PC-3 (cell line): Measurements from ENCODE around the gene C1orf198. TPM values are rescaled to one million over a fixed set of nuclear protein-coding genes. Genes with fewer than 3 reads are reported as not detected.

ENCODE experiments used
- ATAC-seq: fragments of 200-7000 bp; cut with Tn5 transposase; 2 replicates; pipeline ENCODE4 v1.9.1; 2020; ENCODE audit warnings: mild to moderate bottlenecking, moderate library complexity
- BruUV-seq: library from RNA; stranded (reverse); fragments of 400-500 nt; replicated peaks from 2 replicates; lab custom pipeline; 2021; lab: Mats Ljungman, UMichigan
- CTCF ChIA-PET: fragments of 300-600 bp; sonication (Branson Sonifier 250); formaldehyde crosslinking; loops from one replicate; lab custom pipeline; 2022; ENCODE audit warnings: antibody characterized with exemption; lab: Charles Lee
- POLR2A ChIA-PET: fragments of 300-600 bp; sonication (Branson Sonifier 250); formaldehyde crosslinking; loops from one replicate; lab custom pipeline; 2022; ENCODE audit warnings: antibody characterized with exemption; ENCODE audit not compliant: unreplicated experiment; lab: Charles Lee
- DNase-seq: peaks from one replicate; pipeline ENCODE4 v3.0.0-alpha.2; 2015
- H2AFZ ChIP-seq: fragments of 300-600 bp; sonication (generic); 2 replicates; pipeline ENCODE4 v1.6.0; 2016; ENCODE audit warnings: antibody characterized with exemption, low read length
- H3F3A ChIP-seq: fragments of 300-600 bp; sonication (generic); one replicate; pipeline ENCODE4 v1.6.0; 2017; ENCODE audit warnings: antibody characterized with exemption, low read length, control low read depth, mild to moderate bottlenecking; ENCODE audit not compliant: unreplicated experiment
- H3K27ac ChIP-seq: fragments of 300-600 bp; sonication (generic); 2 replicates; pipeline ENCODE4 v1.5.1; 2016; ENCODE audit warnings: mild to moderate bottlenecking, low read length
- H3K27me3 ChIP-seq: fragments of 300-600 bp; sonication (generic); 2 replicates; pipeline ENCODE4 v1.6.1; 2016; ENCODE audit warnings: low read length, mixed read lengths
- H3K36me3 ChIP-seq: fragments of 300-600 bp; sonication (generic); 2 replicates; pipeline ENCODE4 v1.6.1; 2016; ENCODE audit warnings: low read depth, mixed run types, low read length, mixed read lengths
- H3K4me1 ChIP-seq: fragments of 300-600 bp; sonication (generic); 2 replicates; pipeline ENCODE4 v1.5.1; 2016; ENCODE audit warnings: low read length; ENCODE audit not compliant: insufficient read depth
- H3K4me2 ChIP-seq: fragments of 300-600 bp; sonication (generic); 2 replicates; pipeline ENCODE4 v1.6.0; 2016; ENCODE audit warnings: low read length
- H3K4me3 ChIP-seq: fragments of 300-600 bp; sonication (generic); 2 replicates; pipeline ENCODE4 v1.5.1; 2016; ENCODE audit warnings: mild to moderate bottlenecking, low read length, mixed read lengths
- H3K79me2 ChIP-seq: fragments of 300-600 bp; sonication (generic); 2 replicates; pipeline ENCODE4 v1.6.1; 2017; ENCODE audit warnings: low read length, mixed read lengths
- H3K9ac ChIP-seq: fragments of 300-600 bp; sonication (generic); 2 replicates; pipeline ENCODE4 v1.6.0; 2016; ENCODE audit warnings: mild to moderate bottlenecking, low read length
- H3K9me2 ChIP-seq: fragments of 300-600 bp; sonication (generic); replicated peaks from 2 replicates; pipeline ENCODE4 v1.6.1; 2016; ENCODE audit warnings: mixed run types, low read length, mixed read lengths
- H3K9me3 ChIP-seq: fragments of 300-600 bp; sonication (generic); 2 replicates; pipeline ENCODE4 v1.6.1; 2016; ENCODE audit warnings: low read length, mixed read lengths
- H4K20me1 ChIP-seq: fragments of 300-600 bp; sonication (generic); 2 replicates; pipeline ENCODE4 v1.6.1; 2016; ENCODE audit warnings: low read length, mixed read lengths
- EZH2 ChIP-seq: fragments of 300-600 bp; sonication (generic); IDR thresholded peaks from one replicate; pipeline ENCODE4 v1.6.1; 2017; ENCODE audit warnings: antibody characterized with exemption, mild to moderate bottlenecking, low read length; ENCODE audit not compliant: unreplicated experiment
- EZH2phosphoT487 ChIP-seq: fragments of 300-600 bp; sonication (generic); IDR thresholded peaks from 2 replicates; pipeline ENCODE4 v1.6.1; 2018; ENCODE audit warnings: mild to moderate bottlenecking, antibody characterized with exemption, low read length, borderline replicate concordance
- intact Hi-C: fragments of 100-400 bp; cut with micrococcal nuclease; formaldehyde crosslinking; loops from 2 replicates; pipeline ENCODE4 v1.9.0; 2023
- total RNA-seq: library from RNA; depleted of rRNA; stranded (reverse); fragments of >200 nt; gene quantifications from 2 replicates; pipeline ENCODE4 v1.2.3, GENCODE V29; 2014
- TF ChIP-seq, protein P1 (sequence below): fragments of 300-600 bp; sonication (generic); conservative IDR thresholded peaks from 2 replicates; pipeline ENCODE4 v1.5.1; 2017; ENCODE audit warnings: antibody characterized with exemption, low read depth, mild to moderate bottlenecking, low read length

The C1orf198 gene
- total RNA-seq, 1 experiment from 2014 or later, result 24.8 TPM

DNA sequence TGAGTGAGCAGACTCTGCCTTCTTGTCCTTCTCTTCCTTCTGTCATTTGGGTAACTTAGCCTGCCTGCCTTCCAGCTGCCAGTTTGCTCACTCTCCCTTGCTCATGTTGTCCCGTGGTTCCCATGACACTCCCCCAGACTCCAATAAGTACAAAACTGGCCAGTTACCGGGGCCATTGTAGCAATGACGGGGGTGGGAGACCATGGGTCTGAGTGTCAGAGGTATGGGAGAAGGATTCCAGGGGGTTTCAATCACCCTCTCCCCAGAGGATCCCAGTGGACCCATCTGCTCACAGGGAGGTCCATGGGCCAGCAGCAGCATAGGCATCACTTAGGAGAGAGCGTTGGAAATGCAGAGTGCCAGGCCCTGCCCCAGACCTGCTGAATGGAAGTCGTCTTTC, 69.8 kb downstream of the C1orf198 start:
- H4K20me1 ChIP-seq, result no peaks in the 10 kb centered on the region
- H3K9me2 ChIP-seq, result no peaks in the 10 kb centered on the region
- no peak overlapping the region for H3K4me2 ChIP-seq
- H3K4me3 ChIP-seq, result no peak overlapping the region
- no peak for ATAC-seq
- no peak for DNase-seq
- H3K4me1 ChIP-seq, result no peaks in the 10 kb centered on the region
- H3K27ac ChIP-seq, result no peak overlapping the region
- H3K27me3 ChIP-seq, result peaks cover 11% of the 10 kb centered on the region
- no peaks in the 10 kb centered on the region for H3K9me3 ChIP-seq
- no peaks in the 10 kb centered on the region for H3K79me2 ChIP-seq
- ChIA-PET POLR2A (no interaction called here), CTCF (interaction anchor here (0.8 kb wide), 1 partner anchor 26 kb away, joined by 3 read pairs; no protein-coding TSS in a partner anchor)
- no peaks in the 10 kb centered on the region for H3F3A ChIP-seq
- no peak overlapping the region for H3K9ac ChIP-seq
- BruUV-seq, result no TSS peak
- H3K36me3 ChIP-seq, result no peaks in the 10 kb centered on the region
- H2AFZ ChIP-seq, result no peak overlapping the region
- TF ChIP-seq EZH2phosphoT487 (no peak), EZH2 (no peak)
- TF ChIP-seq, protein P1, sequence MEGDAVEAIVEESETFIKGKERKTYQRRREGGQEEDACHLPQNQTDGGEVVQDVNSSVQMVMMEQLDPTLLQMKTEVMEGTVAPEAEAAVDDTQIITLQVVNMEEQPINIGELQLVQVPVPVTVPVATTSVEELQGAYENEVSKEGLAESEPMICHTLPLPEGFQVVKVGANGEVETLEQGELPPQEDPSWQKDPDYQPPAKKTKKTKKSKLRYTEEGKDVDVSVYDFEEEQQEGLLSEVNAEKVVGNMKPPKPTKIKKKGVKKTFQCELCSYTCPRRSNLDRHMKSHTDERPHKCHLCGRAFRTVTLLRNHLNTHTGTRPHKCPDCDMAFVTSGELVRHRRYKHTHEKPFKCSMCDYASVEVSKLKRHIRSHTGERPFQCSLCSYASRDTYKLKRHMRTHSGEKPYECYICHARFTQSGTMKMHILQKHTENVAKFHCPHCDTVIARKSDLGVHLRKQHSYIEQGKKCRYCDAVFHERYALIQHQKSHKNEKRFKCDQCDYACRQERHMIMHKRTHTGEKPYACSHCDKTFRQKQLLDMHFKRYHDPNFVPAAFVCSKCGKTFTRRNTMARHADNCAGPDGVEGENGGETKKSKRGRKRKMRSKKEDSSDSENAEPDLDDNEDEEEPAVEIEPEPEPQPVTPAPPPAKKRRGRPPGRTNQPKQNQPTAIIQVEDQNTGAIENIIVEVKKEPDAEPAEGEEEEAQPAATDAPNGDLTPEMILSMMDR, result no peak
- intact Hi-C loops, result loop anchor here (1.0 to 10.0 kb wide), 5 partner anchors 70 to 413 kb away; partner anchors contain the start of genes ARV1 and C1orf198

DNA sequence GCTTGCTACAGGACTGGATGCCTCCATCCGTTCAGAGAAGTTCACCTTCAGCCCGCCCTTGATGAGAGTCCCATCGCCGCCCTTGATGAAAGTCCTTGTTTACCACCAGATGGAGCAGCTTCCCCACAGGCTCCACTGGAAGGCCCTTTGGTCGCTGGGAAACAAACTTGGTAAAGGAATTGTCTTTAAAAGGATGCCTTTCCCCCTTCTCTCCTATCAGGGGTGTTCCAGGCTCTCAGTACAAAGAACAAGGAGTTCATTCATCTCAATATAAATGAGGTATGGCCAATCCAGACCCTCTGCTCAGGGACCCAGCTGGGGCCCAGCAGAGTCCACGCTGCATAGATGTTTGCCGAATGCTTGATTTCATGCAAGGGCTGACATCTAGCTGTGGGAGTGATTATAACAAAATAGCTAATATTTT, 70.4 kb downstream of the C1orf198 start:
- H3K36me3 ChIP-seq, result no peaks in the 10 kb centered on the region
- no peak overlapping the region for H3K4me3 ChIP-seq
- peak overlapping the region; percentile 35; the same call in 1 of the 2 replicates for H2AFZ ChIP-seq
- ChIA-PET CTCF (interaction anchor here (0.8 kb wide), 2 partner anchors 27 to 181 kb away, joined by 3 read pairs; partner anchors contain the start of genes ARV1 and TTC13), POLR2A (no interaction called here)
- peaks cover 11% of the 10 kb centered on the region for H3K27me3 ChIP-seq
- no peaks in the 10 kb centered on the region for H3K9me2 ChIP-seq
- H4K20me1 ChIP-seq, result no peaks in the 10 kb centered on the region
- H3K9me3 ChIP-seq, result no peaks in the 10 kb centered on the region
- DNase-seq (peak; percentile 78), ATAC-seq (peak; percentile 92)
- H3K9ac ChIP-seq, result no peak overlapping the region
- no peak overlapping the region for H3K27ac ChIP-seq
- H3K79me2 ChIP-seq, result no peaks in the 10 kb centered on the region
- intact Hi-C loops, result loop anchor here (1.0 to 10.0 kb wide), 5 partner anchors 71 to 413 kb away; partner anchors contain the start of genes ARV1 and C1orf198
- no peaks in the 10 kb centered on the region for H3K4me1 ChIP-seq
- no TSS peak for BruUV-seq
- TF ChIP-seq EZH2phosphoT487 (no peak), EZH2 (no peak)
- TF ChIP-seq, protein P1, result peak; percentile 96
- H3F3A ChIP-seq, result no peaks in the 10 kb centered on the region
- H3K4me2 ChIP-seq, result no peak overlapping the region

DNA sequence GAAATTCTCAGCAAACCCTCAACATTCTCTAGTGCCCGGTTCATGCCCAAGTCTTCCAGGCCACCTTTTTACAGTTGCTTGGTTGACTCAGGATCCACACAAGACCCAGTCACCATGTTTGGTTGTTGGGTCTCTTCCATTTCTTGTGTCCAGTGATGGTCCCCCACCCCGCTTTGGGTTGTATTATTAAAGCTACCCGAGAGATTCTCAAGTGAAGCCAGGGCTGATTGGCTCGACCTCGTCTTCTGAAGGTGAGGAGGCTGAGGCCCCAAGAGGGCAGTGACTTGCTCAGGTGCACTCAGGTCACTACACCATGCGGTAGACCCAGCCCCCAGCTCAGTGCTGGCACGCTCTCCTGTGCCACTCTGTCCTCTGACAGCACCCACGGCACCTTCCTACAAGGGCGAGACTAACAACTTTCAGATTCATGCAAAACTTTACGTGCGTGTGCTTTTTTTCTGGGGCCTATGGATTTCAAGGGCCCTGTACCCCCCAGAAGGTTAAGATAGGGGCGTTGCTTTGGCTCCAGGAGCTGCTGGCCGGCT, 70.9 kb downstream of the C1orf198 start:
- H3K4me2 ChIP-seq, result no peak overlapping the region
- no peaks in the 10 kb centered on the region for H3K4me1 ChIP-seq
- H4K20me1 ChIP-seq, result no peaks in the 10 kb centered on the region
- ATAC-seq, result no peak
- no peaks in the 10 kb centered on the region for H3F3A ChIP-seq
- H3K27me3 ChIP-seq, result peaks cover 11% of the 10 kb centered on the region
- no peaks in the 10 kb centered on the region for H3K79me2 ChIP-seq
- H2AFZ ChIP-seq, result no peak overlapping the region
- DNase-seq, result no peak
- no peak overlapping the region for H3K9ac ChIP-seq
- no peaks in the 10 kb centered on the region for H3K9me3 ChIP-seq
- ChIA-PET POLR2A (no interaction called here), CTCF (interaction anchor here (0.8 kb wide), 1 partner anchor 181 kb away, joined by 3 read pairs; the partner anchor contains the start of genes ARV1 and TTC13)
- TF ChIP-seq, protein P1, result no peak
- TF ChIP-seq EZH2, result no peak
- TF ChIP-seq EZH2phosphoT487, result no peak
- BruUV-seq, result no TSS peak
- intact Hi-C loops, result loop anchor here (10.0 kb wide), 1 partner anchor 287 kb away; no protein-coding TSS in a partner anchor
- no peaks in the 10 kb centered on the region for H3K9me2 ChIP-seq
- H3K4me3 ChIP-seq, result no peak overlapping the region
- no peaks in the 10 kb centered on the region for H3K36me3 ChIP-seq
- no peak overlapping the region for H3K27ac ChIP-seq
